ENCODE measurements around the gene NALF2.
A peak's percentile ranks its signal among the peaks of the same experiment; 100 is the strongest.

The NALF2 gene

DNA sequence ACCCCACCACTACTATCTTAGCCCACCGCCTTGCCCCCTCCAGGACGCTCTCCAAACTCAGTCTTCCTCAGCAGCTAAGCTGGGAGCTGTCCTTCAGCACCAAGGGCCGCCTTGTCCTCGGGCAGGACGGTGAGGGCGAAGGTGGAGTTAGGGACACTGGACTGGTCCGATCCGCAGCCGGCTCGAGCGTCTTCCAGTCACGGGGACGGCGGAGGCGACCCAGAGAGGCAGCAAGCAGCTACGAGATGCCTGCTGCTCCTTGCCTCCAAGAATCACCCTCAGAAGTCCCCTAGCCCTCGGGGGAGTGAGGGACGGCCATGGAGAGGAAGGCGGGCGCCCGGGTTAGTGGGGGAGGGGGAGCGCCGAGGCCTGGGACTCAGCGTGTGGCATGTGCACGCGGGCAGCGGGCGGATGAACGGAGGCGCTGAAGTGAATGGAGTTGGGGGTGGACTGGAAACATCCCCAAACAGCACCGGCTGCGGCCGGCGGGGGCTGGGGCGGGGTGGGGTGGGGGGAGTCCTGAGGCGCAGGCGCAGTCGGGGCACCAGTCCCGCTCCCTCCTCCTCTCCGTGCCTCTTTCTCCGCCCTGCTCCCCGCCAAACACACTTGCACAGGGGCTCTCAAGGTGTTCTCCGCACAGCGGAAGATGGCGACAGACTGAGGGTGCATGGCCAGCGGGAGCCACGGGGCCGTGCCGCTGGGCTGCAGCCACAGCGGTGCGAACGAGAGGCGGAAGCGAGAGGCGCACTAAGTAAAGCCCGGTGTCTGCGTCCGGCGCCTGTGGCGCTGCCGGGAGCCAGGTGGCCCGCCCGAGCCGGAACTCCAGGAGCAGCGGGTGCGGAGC is at the start of gene NALF2:
NALF2 (plus strand) TSS at position 545 of the 844 bp plus-strand sequence. CDS start 957 bp downstream, outside the sequence.
- peak within 1 kb of the TSS; percentile 75 for H3K4me3 ChIP-seq (ENCODE audit: low read length)

DNA sequence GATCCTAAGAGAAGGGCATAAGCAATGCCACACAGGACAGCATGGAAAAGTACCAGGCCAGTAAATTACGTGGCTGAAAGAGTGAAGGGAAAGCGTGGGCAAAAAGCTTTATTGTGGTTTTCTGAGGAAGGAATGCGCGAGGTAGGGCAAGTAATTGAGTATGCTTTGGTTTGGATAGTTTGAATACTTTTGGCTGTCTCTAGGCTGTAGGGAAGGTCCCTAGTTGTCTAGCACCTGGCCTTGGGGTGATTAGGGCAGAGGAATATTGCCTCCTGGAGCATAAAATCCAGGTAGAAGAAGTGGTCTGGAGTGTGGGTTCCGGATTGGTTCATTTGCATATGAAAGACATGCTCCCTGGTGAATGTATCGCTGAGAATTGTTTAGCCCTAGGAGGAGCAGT is 46.4 kb upstream of the NALF2 start:
- H3K27ac ChIP-seq (ENCODE audit: low read length) = no peak overlapping the region

More for the DNA sequence above, at the start of gene NALF2:
- Histone ChIP-seq H3K36me3 (ENCODE audit: insufficient read depth, low read depth, low read length) (peaks cover 5% of the 10 kb centered on the region; the same call in 1 of the 2 replicates), H3K4me1 (ENCODE audit: insufficient read depth, low read length) (no peaks in the 10 kb centered on the region), H3K9ac (ENCODE audit: low read depth, low read length) (peak within 1 kb of the TSS; percentile 75; the same call in 1 of the 2 replicates), H3K27ac (ENCODE audit: low read length) (no peak within 1 kb of the TSS), H3K27me3 (ENCODE audit: insufficient read depth, low read length) (peaks cover 25% of the 10 kb centered on the region), H3K9me3 (ENCODE audit: insufficient read depth, low read depth, low read length) (no peaks in the 10 kb centered on the region)

DNA sequence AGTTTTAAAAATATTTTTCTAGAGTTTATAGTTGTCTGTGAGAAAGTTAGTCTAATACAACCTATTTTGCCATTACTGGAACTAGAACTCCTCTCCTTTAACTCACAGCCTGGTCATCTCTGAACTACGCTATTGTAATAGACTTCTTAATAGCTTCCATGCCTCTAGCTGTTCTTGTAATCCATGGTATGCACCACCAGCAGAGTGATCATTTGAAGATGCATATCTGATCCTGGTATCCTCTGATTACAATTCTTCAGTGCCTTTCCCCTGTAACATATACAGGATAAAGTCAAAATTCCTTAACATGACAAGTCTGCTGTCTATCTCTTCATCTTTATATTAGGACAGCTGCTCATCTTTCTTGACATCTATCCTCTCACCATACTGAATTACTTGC is 37.6 kb upstream of the NALF2 start:
- Histone ChIP-seq H3K4me3 (ENCODE audit: low read length) (no peak overlapping the region), H3K9ac (ENCODE audit: low read depth, low read length) (no peak overlapping the region), H3K4me1 (ENCODE audit: insufficient read depth, low read length) (no peaks in the 10 kb centered on the region), H3K36me3 (ENCODE audit: insufficient read depth, low read depth, low read length) (no peaks in the 10 kb centered on the region), H3K9me3 (ENCODE audit: insufficient read depth, low read depth, low read length) (no peaks in the 10 kb centered on the region), H3K27me3 (ENCODE audit: insufficient read depth, low read length) (no peaks in the 10 kb centered on the region), H3K27ac (ENCODE audit: low read length) (no peak overlapping the region)

More for the DNA sequence above, 46.4 kb upstream of the NALF2 start:
- no peaks in the 10 kb centered on the region for H3K36me3 ChIP-seq (ENCODE audit: insufficient read depth, low read depth, low read length)
- no peaks in the 10 kb centered on the region for H3K4me1 ChIP-seq (ENCODE audit: insufficient read depth, low read length)
- no peak overlapping the region for H3K4me3 ChIP-seq (ENCODE audit: low read length)
- no peak overlapping the region for H3K9ac ChIP-seq (ENCODE audit: low read depth, low read length)
- no peaks in the 10 kb centered on the region for H3K9me3 ChIP-seq (ENCODE audit: insufficient read depth, low read depth, low read length)
- H3K27me3 ChIP-seq (ENCODE audit: insufficient read depth, low read length) = no peaks in the 10 kb centered on the region

DNA sequence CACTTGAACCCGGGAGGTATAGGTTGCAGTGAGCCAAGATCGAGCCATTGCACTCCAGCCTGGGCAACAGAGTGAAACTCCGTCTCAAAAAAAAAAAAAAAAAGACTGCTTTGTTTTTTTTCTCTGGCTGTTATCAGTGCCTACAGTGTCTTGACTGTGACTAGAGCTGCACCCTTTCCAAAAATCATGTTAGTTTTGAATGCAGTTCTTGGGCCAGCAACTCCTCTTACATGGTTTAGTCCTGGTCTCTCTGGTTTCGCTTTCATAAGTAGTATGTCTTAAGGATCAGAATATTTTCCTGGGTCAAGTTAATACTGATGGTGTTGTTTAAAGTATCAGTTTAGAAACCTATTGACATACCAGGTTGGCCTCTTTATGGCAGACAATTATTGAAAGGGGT is 34.2 kb upstream of the NALF2 start:
- H3K9me3 ChIP-seq (ENCODE audit: insufficient read depth, low read depth, low read length) = no peaks in the 10 kb centered on the region
- H3K27me3 ChIP-seq (ENCODE audit: insufficient read depth, low read length) = no peaks in the 10 kb centered on the region
- no peaks in the 10 kb centered on the region for H3K4me1 ChIP-seq (ENCODE audit: insufficient read depth, low read length)
- H3K27ac ChIP-seq (ENCODE audit: low read length) = no peak overlapping the region
- H3K36me3 ChIP-seq (ENCODE audit: insufficient read depth, low read depth, low read length) = no peaks in the 10 kb centered on the region
- H3K4me3 ChIP-seq (ENCODE audit: low read length) = no peak overlapping the region
- no peak overlapping the region for H3K9ac ChIP-seq (ENCODE audit: low read depth, low read length)

DNA sequence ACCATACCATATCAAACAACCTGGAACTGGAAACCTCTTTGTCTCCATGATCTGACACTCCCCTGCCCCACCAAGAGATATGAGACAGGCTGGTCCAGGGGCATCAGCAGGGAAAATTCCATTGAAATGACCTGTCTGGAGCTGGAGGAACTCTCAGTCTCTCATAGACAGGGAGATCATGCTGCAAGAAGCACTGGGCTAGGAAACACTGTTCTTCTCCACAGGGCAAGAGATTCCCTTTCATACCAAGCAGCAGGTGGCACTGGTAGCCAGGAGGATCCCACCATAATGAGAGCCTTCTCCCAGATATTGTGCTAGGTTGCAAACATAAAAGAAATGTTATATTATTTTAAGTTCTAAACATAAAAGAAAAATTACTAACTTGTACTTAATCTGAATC is 14.5 kb upstream of the NALF2 start:
- Histone ChIP-seq H3K9ac (ENCODE audit: low read depth, low read length) (no peak overlapping the region), H3K9me3 (ENCODE audit: insufficient read depth, low read depth, low read length) (no peaks in the 10 kb centered on the region), H3K4me1 (ENCODE audit: insufficient read depth, low read length) (no peaks in the 10 kb centered on the region), H3K27me3 (ENCODE audit: insufficient read depth, low read length) (no peaks in the 10 kb centered on the region), H3K36me3 (ENCODE audit: insufficient read depth, low read depth, low read length) (no peaks in the 10 kb centered on the region), H3K4me3 (ENCODE audit: low read length) (no peak overlapping the region), H3K27ac (ENCODE audit: low read length) (no peak overlapping the region)

DNA sequence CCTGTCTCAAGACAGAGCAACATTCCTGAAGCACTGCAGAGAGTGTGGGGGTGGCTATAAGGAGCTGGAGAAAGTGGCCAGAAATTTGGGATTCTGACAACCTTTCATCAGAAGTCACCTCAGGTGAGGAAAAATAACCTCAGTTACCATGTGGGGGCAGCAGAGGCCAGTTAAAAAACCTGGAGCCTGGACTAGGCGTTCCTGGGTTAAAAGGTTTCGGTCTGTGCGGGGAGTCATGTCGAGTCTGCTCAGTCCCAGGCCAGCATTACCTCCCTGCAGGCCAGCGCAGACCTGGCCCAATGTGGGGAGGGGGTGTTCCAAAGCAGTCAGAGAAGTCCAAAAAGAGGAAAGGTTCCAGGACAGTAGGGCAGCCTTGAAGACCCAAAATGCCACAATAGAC is 10.9 kb upstream of the NALF2 start:
- no peaks in the 10 kb centered on the region for H3K27me3 ChIP-seq (ENCODE audit: insufficient read depth, low read length)
- no peaks in the 10 kb centered on the region for H3K36me3 ChIP-seq (ENCODE audit: insufficient read depth, low read depth, low read length)
- H3K9me3 ChIP-seq (ENCODE audit: insufficient read depth, low read depth, low read length) = no peaks in the 10 kb centered on the region
- no peak overlapping the region for H3K4me3 ChIP-seq (ENCODE audit: low read length)
- no peaks in the 10 kb centered on the region for H3K4me1 ChIP-seq (ENCODE audit: insufficient read depth, low read length)
- no peak overlapping the region for H3K27ac ChIP-seq (ENCODE audit: low read length)
- H3K9ac ChIP-seq (ENCODE audit: low read depth, low read length) = no peak overlapping the region

DNA sequence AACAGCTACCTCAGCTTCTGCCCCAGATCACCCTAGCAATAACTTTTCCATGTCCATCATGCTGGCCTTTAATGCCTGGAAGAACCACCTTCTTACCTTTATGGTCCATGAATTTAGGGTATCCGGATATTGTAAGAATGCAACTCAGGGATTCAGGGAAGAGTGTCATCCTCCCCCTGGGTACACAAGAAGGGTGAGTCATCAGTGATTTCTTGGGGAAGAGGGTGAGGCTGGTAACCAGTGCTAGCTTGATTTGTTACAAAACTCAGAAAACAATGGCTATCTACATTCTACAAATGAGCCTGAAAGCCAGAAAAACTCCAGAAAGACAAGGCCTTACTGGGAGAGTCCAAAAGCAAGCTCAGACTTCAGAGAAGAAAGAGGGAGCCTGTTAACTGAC is 10.4 kb upstream of the NALF2 start:
- no peaks in the 10 kb centered on the region for H3K9me3 ChIP-seq (ENCODE audit: insufficient read depth, low read depth, low read length)
- no peak overlapping the region for H3K27ac ChIP-seq (ENCODE audit: low read length)
- no peaks in the 10 kb centered on the region for H3K27me3 ChIP-seq (ENCODE audit: insufficient read depth, low read length)
- H3K36me3 ChIP-seq (ENCODE audit: insufficient read depth, low read depth, low read length) = no peaks in the 10 kb centered on the region
- H3K4me3 ChIP-seq (ENCODE audit: low read length) = no peak overlapping the region
- no peaks in the 10 kb centered on the region for H3K4me1 ChIP-seq (ENCODE audit: insufficient read depth, low read length)
- H3K9ac ChIP-seq (ENCODE audit: low read depth, low read length) = no peak overlapping the region

DNA sequence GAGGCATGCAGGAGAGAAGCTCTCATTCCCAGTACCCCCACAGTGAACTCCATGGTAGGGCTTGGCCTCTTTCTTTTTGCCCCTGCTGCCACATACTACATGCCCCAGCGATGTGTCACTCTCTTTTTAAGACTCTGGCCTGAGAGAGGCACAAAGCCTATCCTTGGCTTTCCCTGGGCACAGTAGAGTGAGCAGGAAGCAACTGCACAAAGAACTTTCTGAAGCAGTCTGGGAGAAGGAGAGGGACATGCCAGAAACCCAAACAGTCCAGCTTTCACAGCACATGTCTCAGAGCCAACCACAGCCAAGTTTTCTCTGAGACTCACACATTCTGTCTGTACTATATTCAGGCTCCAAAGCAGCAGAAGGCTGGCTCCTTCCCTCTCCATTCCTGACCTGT is 7.9 kb upstream of the NALF2 start:
- H3K27ac ChIP-seq (ENCODE audit: low read length) = no peak overlapping the region
- no peaks in the 10 kb centered on the region for H3K27me3 ChIP-seq (ENCODE audit: insufficient read depth, low read length)
- no peak overlapping the region for H3K9ac ChIP-seq (ENCODE audit: low read depth, low read length)
- no peaks in the 10 kb centered on the region for H3K36me3 ChIP-seq (ENCODE audit: insufficient read depth, low read depth, low read length)
- no peaks in the 10 kb centered on the region for H3K9me3 ChIP-seq (ENCODE audit: insufficient read depth, low read depth, low read length)
- no peak overlapping the region for H3K4me3 ChIP-seq (ENCODE audit: low read length)
- H3K4me1 ChIP-seq (ENCODE audit: insufficient read depth, low read length) = no peaks in the 10 kb centered on the region

DNA sequence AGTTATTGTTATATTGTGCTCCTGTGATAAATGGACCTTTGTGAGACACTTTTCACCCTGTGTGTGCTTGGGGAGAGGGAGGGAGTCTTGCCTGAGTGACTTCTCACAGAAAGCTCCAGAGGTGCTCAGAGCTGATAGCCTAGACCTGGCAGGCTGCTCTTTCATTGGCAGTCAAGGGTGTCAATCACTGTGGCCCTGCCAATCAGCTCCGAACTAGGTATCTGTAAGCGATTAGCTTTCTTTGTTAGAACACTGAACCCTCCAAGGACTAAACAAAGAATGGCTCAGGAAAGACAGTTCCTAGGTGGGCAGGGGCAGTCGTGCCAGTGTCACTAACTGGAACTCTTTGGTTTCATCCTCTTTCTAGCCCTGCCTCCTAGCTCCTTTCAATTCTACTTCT is 2.7 kb upstream of the NALF2 start:
- no peaks in the 10 kb centered on the region for H3K36me3 ChIP-seq (ENCODE audit: insufficient read depth, low read depth, low read length)
- H3K4me1 ChIP-seq (ENCODE audit: insufficient read depth, low read length) = no peaks in the 10 kb centered on the region
- no peaks in the 10 kb centered on the region for H3K9me3 ChIP-seq (ENCODE audit: insufficient read depth, low read depth, low read length)
- peaks cover 23% of the 10 kb centered on the region for H3K27me3 ChIP-seq (ENCODE audit: insufficient read depth, low read length)
- no peak overlapping the region for H3K27ac ChIP-seq (ENCODE audit: low read length)
- H3K9ac ChIP-seq (ENCODE audit: low read depth, low read length) = no peak overlapping the region
- H3K4me3 ChIP-seq (ENCODE audit: low read length) = no peak overlapping the region

DNA sequence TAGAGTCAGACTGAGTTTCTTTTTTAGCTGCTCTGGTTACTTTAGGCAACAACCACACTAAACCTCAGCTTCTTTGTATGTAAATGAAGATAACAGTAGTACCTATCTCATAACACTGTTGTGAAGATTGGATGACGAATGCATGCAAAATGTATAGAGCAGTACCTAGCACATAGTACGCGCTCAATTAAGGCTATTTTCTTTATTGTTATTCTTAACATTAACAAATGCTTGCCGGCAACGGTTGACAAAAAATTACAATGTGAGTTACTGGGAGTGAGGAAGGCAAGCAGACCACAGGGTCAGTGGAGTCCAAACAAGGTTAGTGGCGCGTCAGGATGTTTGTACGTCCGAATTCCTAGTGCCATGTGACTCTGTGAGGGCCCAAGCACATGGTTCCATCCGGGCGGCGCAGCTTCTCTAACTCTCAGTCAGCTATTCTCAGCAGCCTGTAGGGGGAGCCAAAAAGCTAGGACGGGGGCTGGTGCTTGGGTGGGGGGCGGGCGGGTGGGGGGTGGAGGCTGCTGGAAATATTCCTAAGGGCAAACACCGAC is 821 bp upstream of the NALF2 start:
- H3K4me1 ChIP-seq (ENCODE audit: insufficient read depth, low read length) = no peaks in the 10 kb centered on the region
- no peaks in the 10 kb centered on the region for H3K9me3 ChIP-seq (ENCODE audit: insufficient read depth, low read depth, low read length)
- H3K4me3 ChIP-seq (ENCODE audit: low read length) = peak overlapping the region; percentile 28; the same call in 1 of the 2 replicates
- H3K36me3 ChIP-seq (ENCODE audit: insufficient read depth, low read depth, low read length) = peaks cover 5% of the 10 kb centered on the region; the same call in 1 of the 2 replicates
- H3K9ac ChIP-seq (ENCODE audit: low read depth, low read length) = no peak overlapping the region
- H3K27ac ChIP-seq (ENCODE audit: low read length) = no peak overlapping the region
- H3K27me3 ChIP-seq (ENCODE audit: insufficient read depth, low read length) = peaks cover 25% of the 10 kb centered on the region

DNA sequence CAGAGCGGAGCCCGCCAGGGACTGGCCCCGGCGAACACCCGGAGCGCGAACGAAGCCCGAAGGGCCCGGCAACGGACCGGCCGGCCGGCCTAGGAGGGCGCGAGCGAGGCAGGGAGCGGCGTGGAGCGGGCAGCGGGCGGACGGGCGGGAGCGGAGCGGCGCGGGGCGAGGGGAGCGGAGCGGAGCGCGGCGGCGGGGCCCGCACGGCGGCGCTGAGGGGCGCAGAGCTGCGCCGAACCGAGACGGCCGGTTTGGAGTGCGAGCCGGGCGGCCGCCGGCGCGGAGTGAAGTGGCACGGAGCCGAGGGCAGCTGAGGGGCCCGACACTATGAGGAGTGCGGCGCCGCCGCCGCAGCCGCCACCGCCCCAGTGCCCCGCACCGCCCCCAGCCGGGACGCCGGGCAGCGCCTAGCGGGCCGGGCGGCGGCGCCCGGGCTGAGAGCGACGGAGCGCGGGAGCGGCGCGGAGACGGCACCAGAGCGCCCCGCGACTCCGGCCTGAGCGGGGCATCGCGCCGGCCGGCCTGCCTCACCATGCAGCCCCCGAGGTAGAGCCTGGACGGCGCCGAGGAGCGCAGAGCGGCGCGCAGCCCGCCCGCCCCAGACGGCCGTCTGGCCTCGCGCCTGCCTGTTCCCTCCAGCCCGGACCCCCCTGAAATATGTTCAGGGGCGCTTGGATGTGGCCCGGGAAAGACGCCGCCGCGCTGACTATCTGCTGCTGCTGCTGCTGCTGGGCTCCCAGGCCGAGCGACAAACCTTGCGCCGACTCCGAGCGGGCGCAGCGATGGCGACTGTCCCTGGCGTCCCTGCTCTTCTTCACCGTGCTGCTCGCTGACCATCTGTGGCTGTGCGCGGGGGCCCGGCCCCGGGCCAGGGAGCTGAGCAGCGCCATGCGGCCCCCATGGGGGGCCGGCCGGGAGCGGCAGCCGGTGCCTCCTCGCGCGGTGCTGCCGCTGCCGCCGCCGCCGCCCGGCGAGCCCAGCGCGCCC is 793 bp downstream of the NALF2 start:
- Histone ChIP-seq H3K4me3 (ENCODE audit: low read length) (peak overlapping the region; percentile 75; the same call in 1 of the 2 replicates), H3K9ac (ENCODE audit: low read depth, low read length) (peak overlapping the region; percentile 64; the same call in 1 of the 2 replicates)

More for the DNA sequence above, 793 bp downstream of the NALF2 start:
- Histone ChIP-seq H3K9me3 (ENCODE audit: insufficient read depth, low read depth, low read length) (no peaks in the 10 kb centered on the region), H3K4me1 (ENCODE audit: insufficient read depth, low read length) (no peaks in the 10 kb centered on the region), H3K36me3 (ENCODE audit: insufficient read depth, low read depth, low read length) (peaks cover 5% of the 10 kb centered on the region; the same call in 1 of the 2 replicates), H3K27me3 (ENCODE audit: insufficient read depth, low read length) (peaks cover 25% of the 10 kb centered on the region), H3K27ac (ENCODE audit: low read length) (no peak overlapping the region)

Measured in iPS-20b (cell line).